Stromal cell of bone marrow (primary cell): ENCODE data around the gene CAMSAP1.
A peak's percentile ranks its signal among the peaks of the same experiment; 100 is the strongest.
"Not testable (repeated sequence)": the region's sequence is repeated elsewhere in the genome, so short reads cannot be mapped to it uniquely, and the experiment has no call there.

Experiments used
- DNase-seq: peaks from one replicate; pipeline ENCODE4 v3.0.0-alpha.2; 2012; ENCODE audit warnings: low read depth

Gene CAMSAP1

DNA sequence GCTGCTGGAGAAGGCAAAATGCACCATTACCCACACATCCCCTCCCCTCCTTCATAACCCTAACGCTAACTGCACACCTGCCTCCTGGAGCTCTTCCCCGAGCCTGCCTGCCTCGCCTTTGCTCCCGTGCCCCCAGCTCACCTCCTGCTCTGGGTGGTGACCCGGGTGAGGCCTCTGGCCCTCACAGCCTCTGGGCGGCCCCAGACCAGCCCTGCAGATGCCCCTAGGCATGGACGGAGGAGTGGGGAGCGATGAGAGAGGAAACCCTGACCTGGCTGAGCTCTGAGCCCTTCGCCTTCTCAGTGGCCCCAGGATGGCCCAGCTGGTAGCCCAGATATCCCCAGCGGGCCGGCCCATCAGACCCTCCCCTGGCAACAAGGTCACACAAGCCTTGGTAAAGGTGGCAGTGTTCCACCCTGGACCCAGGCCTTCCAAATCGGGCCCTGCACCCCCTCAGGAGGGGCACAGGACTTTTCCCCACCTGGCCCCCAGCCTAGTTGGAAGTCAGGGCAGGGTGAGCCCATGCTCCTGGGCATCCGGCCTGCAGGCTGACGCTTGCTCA is 14.5 kb upstream of the CAMSAP1 start:
- no peak for DNase-seq

GRCh38 chr9:135920973-135921585 is 13.7 kb upstream of the CAMSAP1 start:
- DNase-seq: no peak

GRCh38 chr9:135920256-135920930 is 13.0 kb upstream of the CAMSAP1 start:
- no peak for DNase-seq

GRCh38 chr9:135919318-135919890 is 12.1 kb upstream of the CAMSAP1 start:
- DNase-seq: no peak

DNA sequence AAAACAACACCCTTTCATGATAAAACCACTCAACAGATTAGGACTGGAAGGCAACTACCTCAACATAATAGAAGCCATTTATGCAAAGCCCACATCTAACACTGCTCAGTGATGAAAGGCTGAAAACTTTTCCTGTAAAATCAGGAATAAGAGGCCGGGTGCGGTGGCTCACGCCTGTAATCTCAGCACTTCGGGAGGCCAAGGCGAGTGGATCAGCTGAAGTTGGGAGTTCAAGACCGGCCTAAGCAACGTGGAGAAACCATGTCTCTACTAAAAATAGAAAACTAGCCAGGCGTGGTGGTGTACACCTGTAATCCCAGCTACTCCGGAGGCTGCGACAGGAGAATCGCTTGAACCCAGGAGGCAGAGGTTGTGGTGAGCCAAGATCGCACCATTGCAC is 8.9 kb upstream of the CAMSAP1 start:
- DNase-seq: not testable (repeated sequence)

GRCh38 chr9:135914921-135915320 is 7.6 kb upstream of the CAMSAP1 start:
- no peak for DNase-seq

DNA sequence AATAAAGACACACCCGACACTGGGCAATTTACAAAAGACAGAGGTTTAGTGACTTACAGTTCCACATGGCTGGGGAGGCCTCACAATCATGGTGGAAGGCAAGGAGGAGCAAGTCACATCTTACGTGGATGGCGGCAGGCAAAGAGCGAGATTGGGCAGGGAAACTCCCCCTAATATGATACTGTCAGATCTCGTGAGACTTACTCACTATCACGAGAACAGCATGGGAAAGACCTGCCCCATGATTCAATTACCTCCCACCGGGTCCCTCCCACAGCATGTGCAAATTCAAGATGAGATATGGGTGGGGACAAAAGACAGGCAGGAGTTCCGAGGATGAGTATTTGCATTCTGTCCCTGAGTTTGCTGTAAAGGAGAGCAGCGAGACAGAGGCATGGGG is 3.9 kb upstream of the CAMSAP1 start:
- DNase-seq: not testable (repeated sequence)

- no peak for DNase-seq
These were observed 3.4 kb upstream of the CAMSAP1 start for GRCh38 chr9:135910757-135911156.

DNA sequence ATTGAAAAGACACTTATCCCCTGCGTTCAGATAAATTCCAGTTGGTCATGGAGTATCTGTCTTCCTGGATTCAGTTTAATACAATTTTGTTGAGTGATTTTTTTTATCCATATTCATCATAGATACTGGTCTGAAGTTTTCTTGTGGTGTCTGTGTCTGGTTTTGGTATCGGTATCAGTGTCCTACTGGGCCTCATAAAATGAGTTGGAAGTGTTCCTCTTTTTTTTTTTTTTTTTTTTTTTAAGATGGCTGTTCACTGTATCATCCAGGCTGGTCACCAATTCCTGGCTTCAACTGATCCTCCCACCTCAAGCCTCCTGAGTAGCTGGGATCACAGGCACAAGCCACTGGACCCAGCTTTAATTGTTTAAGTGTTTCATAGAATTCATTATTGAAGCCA is 2.9 kb upstream of the CAMSAP1 start:
- DNase-seq: no peak

DNA sequence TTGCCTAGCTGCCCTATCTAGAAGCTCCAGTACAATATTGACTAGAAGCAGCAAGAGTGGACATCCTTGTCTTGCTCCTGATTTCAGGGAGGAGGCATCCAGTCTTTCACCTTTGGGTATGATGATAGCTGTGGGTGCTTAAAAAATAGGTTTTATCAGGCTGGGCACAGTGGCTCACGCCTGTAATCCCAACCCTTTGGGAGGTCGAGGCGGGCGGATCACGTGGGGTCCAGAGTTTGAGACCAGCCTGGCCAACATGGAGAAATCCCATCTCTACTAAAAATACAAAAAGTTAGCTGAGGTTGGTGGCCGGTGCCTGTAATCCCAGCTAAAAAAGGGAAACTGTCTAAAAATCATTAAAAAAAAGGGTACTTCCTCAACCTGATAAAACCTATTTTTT is 2.0 kb upstream of the CAMSAP1 start:
- no peak for DNase-seq

DNA sequence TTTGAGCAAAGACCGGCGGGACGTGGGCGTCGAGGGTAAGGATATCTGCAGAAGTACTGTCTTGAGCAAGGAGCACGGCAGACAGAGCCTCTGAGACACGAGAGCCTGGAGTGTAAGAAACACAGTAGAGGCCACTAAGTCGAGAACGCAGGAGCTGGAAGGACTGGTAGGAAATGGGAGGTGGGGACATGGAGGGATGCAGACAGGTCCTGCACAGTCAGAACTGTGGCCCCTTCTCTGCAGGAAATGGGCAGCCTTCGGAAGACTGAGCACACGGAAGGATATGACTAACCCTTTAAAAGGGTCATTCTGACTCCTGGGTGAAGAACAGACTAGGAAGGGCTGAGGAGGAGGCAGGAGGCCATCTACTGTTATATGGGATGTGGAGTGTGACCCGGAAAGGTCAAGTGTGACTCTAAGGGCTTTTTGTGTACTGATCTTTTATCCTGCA is 1.4 kb upstream of the CAMSAP1 start:
- DNase-seq: no peak

DNA sequence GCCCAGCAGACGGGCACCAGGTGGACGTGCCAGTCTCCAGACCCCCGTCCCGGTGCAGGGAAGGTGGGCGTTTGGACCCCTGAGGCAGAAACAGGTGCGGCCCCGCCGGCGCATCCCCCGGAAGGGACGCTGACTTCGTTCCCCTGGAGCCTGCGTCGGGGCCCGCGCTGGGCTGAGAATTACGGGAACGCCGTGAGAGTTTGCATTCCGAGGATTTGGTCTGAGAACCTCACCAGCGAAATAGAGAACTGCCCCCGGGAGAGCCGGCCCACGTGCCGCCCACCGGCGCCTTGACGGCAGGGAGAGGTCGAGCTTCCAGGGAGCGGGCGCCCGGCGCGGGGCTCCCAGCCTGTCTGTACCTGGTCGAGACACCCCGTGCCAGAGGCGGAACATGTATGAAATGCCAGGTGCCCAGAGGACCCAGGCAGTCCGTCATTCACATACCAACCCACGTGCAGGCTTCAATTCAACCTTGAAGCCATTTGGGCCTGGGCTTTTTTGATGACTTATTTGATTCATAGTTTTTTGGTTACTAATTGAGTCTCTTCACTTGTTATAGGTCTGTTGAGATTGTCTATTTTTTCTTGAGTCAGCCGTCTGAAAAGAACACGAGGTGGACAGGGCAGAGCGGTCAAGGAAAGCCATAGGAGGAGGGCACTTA is 877 bp upstream of the CAMSAP1 start:
- DNase-seq: no peak

- DNase-seq: no peak
These were observed 328 bp downstream of the CAMSAP1 start for GRCh38 chr9:135907006-135907430.

- DNase-seq: no peak
These were observed 898 bp downstream of the CAMSAP1 start for GRCh38 chr9:135906291-135907005.

- peak; percentile 34 for DNase-seq
These were observed 1.7 kb downstream of the CAMSAP1 start for GRCh38 chr9:135905380-135906258.

DNA sequence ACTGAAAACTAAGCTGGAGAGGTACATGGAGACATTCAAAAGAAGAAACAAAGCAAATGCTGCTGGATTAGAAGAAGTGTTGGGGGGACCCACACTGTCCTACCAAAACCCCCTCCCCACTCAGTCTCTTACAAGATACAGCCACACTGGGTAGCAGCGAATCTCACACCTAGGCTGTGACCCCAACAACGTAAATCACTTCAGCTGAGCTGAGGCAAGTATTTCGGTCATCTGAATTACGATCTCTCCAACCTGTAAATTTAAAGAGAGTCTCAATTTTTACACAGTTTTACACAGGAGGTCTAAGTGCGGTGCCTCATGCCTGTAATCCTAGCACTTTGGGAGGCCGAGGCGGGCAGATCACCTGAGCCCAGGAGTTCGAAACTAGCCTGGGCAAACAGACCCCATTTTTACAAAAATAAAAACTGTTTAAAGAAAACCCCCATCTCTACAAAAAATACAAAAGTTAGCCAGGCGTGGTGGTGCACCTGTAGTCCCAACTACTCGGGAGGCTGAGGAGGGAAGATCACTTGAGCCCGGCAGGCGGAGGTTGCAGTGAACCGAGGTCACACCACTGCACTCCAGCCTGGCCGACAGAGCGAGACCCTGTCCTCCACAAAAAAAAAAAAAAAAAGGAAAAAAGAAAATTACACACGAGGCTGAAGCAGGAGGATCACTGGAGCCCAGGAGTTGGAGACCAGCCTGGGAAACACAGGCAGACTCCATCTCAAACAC is 3.4 kb downstream of the CAMSAP1 start:
- no peak for DNase-seq

DNA sequence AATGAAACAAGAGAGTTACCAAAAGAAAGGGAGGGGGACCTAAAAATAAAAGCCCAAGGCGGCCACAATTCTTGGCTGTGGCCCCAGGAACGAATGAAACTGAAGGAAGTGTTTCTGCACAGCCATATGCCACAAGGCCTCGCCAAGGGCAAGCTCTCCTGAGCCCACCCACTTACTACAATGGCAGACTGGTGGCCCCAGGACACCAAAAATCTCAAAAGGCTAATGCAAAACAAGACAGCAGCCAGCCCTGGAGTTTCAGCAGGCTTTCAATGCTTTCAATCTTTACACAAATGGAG is 4.0 kb downstream of the CAMSAP1 start:
- no peak for DNase-seq

DNA sequence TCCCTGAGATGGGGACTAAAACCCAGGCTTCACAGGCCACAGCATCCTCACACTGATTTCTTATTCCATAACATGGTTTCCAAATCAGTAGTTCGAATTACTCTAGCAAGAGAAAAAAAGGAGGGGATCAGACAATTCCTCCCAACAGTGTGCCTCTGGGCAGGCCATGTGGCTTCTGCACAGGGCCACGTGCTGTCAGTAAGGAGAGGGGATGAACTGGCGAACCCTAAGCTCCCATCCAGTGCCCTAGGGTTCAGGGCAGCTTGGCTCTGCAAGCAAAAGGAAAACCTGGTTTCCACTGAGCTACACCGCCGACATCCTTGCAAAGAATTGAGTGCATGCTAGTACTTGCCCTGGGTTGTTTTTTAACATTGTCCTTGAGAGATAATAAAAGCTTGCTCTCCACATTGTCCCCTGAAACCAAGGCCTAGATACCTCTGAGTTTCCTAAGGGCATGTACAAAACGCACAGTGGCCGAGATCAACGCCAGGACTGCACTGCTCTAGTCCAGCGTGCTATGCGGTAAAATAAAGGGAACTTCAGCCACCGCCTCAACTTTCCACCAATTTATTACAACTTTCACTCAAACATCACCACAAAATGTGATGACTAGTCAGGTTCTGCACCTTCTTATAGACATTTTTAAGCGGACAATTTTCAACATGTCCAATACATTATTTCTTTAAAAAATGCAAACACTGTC is 4.5 kb downstream of the CAMSAP1 start:
- no peak for DNase-seq

GRCh38 chr9:135901826-135902225 is 5.5 kb downstream of the CAMSAP1 start:
- no peak for DNase-seq
